Astrocyte of the spinal cord (primary cell): Measurements from ENCODE around the gene SAMD10.

Source experiments
- DNase-seq: peaks from one replicate; pipeline ENCODE4 v3.0.0; 2011; ENCODE audit warnings: low read depth, low spot score
- H3K4me3 ChIP-seq: 2 replicates; pipeline ENCODE4 v1.5.1; 2011; ENCODE audit warnings: low read depth, mild to moderate bottlenecking, low read length, moderate library complexity
- CTCF ChIP-seq: IDR thresholded peaks from 2 replicates; pipeline ENCODE4 v1.5.1; 2012; ENCODE audit warnings: low read depth, mild to moderate bottlenecking, low read length, inconsistent platforms
- in situ Hi-C: cut with HindIII; loops from 2 replicates; pipeline ENCODE4 v1.10.0; 2017; ENCODE audit warnings: low sequenced_read_pairs

The SAMD10 gene

GRCh38 chr20:64001607-64002011 is 22.2 kb upstream of the SAMD10 start:
- in situ Hi-C loops: no loop called here
- no peak for TF ChIP-seq CTCF
- H3K4me3 ChIP-seq: no peak overlapping the region
- DNase-seq: peak; percentile 22

GRCh38 chr20:64000906-64001305 is 21.5 kb upstream of the SAMD10 start:
- no peak for TF ChIP-seq CTCF
- DNase-seq: no peak
- in situ Hi-C loops: no loop called here
- no peak overlapping the region for H3K4me3 ChIP-seq

GRCh38 chr20:63982937-63983336 is 3.5 kb upstream of the SAMD10 start:
- no peak for DNase-seq
- H3K4me3 ChIP-seq: no peak overlapping the region
- no peak for TF ChIP-seq CTCF
- in situ Hi-C loops: no loop called here

GRCh38 chr20:63980806-63981728 is 1.6 kb upstream of the SAMD10 start, which contains the start of gene PRPF6:
PRPF6 (plus strand) TSS chr20:63981132; CDS start chr20:63981246, 114 bp downstream.
- peak within 1 kb of the TSS; percentile 91 for H3K4me3 ChIP-seq
- in situ Hi-C loops: no loop called here
- peak; percentile 93 for DNase-seq
- TF ChIP-seq CTCF: peak; percentile 89

GRCh38 chr20:63980317-63980805 is 919 bp upstream of the SAMD10 start:
- TF ChIP-seq CTCF: no peak
- in situ Hi-C loops: no loop called here
- peak overlapping the region; percentile 91 for H3K4me3 ChIP-seq
- no peak for DNase-seq

- H3K4me3 ChIP-seq: peak overlapping the region; percentile 49
- in situ Hi-C loops: no loop called here
- DNase-seq: no peak
- no peak for TF ChIP-seq CTCF
These were observed 249 bp downstream of the SAMD10 start for GRCh38 chr20:63979229-63979556.
